ENCODE measurements around the gene MAPK12. TPM values are rescaled to one million over a fixed set of nuclear protein-coding genes. Genes with fewer than 3 reads are reported as not detected.
"Not testable (repeated sequence)": the region's sequence is repeated elsewhere in the genome, so short reads cannot be mapped to it uniquely, and the experiment has no call there.

MAPK12 gene
- total RNA-seq, 4 donors from 2014 or later: 10.3 to 41.4 (median 28.3) TPM

- TF ChIP-seq CTCF (IDR thresholded peaks at IDR 0.05): no peak
- TF ChIP-seq POLR2A (IDR thresholded peaks at IDR 0.05): no peak
- no peaks in the 10 kb centered on the region for H3K27me3 ChIP-seq
- intact Hi-C loops (cut with DNase I; ENCODE audit: low total_unique reads): loop anchor here (10.0 kb wide), 1 partner anchor 281 kb away; no protein-coding TSS in a partner anchor
- H3K36me3 ChIP-seq: no peaks in the 10 kb centered on the region
- no peak for DNase-seq
- no peak overlapping the region for H3K27ac ChIP-seq
- no peak overlapping the region for H3K4me3 ChIP-seq
- H3K9me3 ChIP-seq: no peaks in the 10 kb centered on the region
- peaks cover 0 to 9% of the 10 kb centered on the region in 2 donors for H3K4me1 ChIP-seq
Observed at GRCh38 chr22:50205781-50206569, 55.5 kb downstream of the MAPK12 start.

GRCh38 chr22:50204998-50205397, 56.5 kb downstream of the MAPK12 start:
- intact Hi-C loops (cut with DNase I; ENCODE audit: low total_unique reads): loop anchor here (10.0 kb wide), 1 partner anchor 280 kb away; no protein-coding TSS in a partner anchor

GRCh38 chr22:50204571-50204970, 56.9 kb downstream of the MAPK12 start:
- Histone ChIP-seq H3K4me1 (peaks cover 0 to 6% of the 10 kb centered on the region in 2 donors), H3K9me3 (no peaks in the 10 kb centered on the region), H3K4me3 (no peak overlapping the region), H3K27me3 (no peaks in the 10 kb centered on the region), H3K27ac (no peak overlapping the region), H3K36me3 (no peaks in the 10 kb centered on the region)
- no peak for TF ChIP-seq POLR2A (IDR thresholded peaks at IDR 0.05)
- no peak for TF ChIP-seq CTCF (IDR thresholded peaks at IDR 0.05)
- DNase-seq: no peak
- intact Hi-C loops (cut with DNase I; ENCODE audit: low total_unique reads): loop anchor here (10.0 kb wide), 1 partner anchor 280 kb away; no protein-coding TSS in a partner anchor

More at GRCh38 chr22:50204998-50205397, 56.5 kb downstream of the MAPK12 start:
- not testable (repeated sequence) for H3K4me1 ChIP-seq, H3K27ac ChIP-seq, DNase-seq, H3K36me3 ChIP-seq, H3K9me3 ChIP-seq, H3K27me3 ChIP-seq, H3K4me3 ChIP-seq

GRCh38 chr22:50203288-50203687, 58.2 kb downstream of the MAPK12 start:
- TF ChIP-seq POLR2A (IDR thresholded peaks at IDR 0.05): no peak
- Histone ChIP-seq H3K9me3 (no peaks in the 10 kb centered on the region), H3K36me3 (no peaks in the 10 kb centered on the region), H3K27ac (no peak overlapping the region), H3K4me3 (no peak overlapping the region), H3K4me1 (no peaks in the 10 kb centered on the region), H3K27me3 (no peaks in the 10 kb centered on the region)
- intact Hi-C loops (cut with DNase I; ENCODE audit: low total_unique reads): loop anchor here (10.0 kb wide), 1 partner anchor 278 kb away; no protein-coding TSS in a partner anchor
- no peak for DNase-seq

Other genes with a start within 250 kb of the MAPK12 start
- gene IL17REL, start 248.9 kb downstream of the MAPK12 start, total RNA-seq: under 1 TPM in 2 of 4 donors, not detected in 2; 0.12 to 0.26 TPM
- not detected for gene TTLL8, start 203.4 kb downstream of the MAPK12 start, total RNA-seq
- 1 to 10 TPM in 1 of 4 donors, under 1 TPM in 2, not detected in 1; 0.29 to 1.9 (median 0.40) TPM for gene MLC1, start 176.3 kb downstream of the MAPK12 start, total RNA-seq
- gene MOV10L1, start 171.7 kb downstream of the MAPK12 start, total RNA-seq: 1 to 10 TPM in 2 of 4 donors, not detected in 2; 1.8 to 3.4 TPM
- under 1 TPM in 2 of 4 donors, not detected in 2; 0.35 to 0.43 TPM for gene PANX2, start 91.0 kb downstream of the MAPK12 start, total RNA-seq
- gene TRABD, start 75.8 kb downstream of the MAPK12 start, total RNA-seq: 10 to 100 TPM in 3 of 4 donors, 1 to 10 TPM in 1; 9.5 to 37.3 (median 15.0) TPM
- 10 to 100 TPM in 2 of 4 donors, 1 to 10 TPM in 2; 1.5 to 22.1 (median 10.0) TPM for gene SELENOO, start 60.7 kb downstream of the MAPK12 start, total RNA-seq
- gene TUBGCP6, start 16.7 kb downstream of the MAPK12 start, total RNA-seq: 10 to 100 TPM; 19.1 to 52.2 (median 40.7) TPM
- gene HDAC10, start 10.4 kb downstream of the MAPK12 start, total RNA-seq: 10 to 100 TPM in 3 of 4 donors, 1 to 10 TPM in 1; 1.2 to 40.5 (median 20.6) TPM
- 10 to 100 TPM in 3 of 4 donors, 1 to 10 TPM in 1; 7.9 to 39.5 (median 22.4) TPM for gene MAPK11, start 8.7 kb upstream of the MAPK12 start, total RNA-seq
- 100 to 1,000 TPM in 2 of 4 donors, 10 to 100 TPM in 2; 44.7 to 208 (median 126) TPM for gene PLXNB2, start 46.0 kb upstream of the MAPK12 start, total RNA-seq
- 10 to 100 TPM in 1 of 4 donors, 1 to 10 TPM in 3; 2.9 to 15.5 (median 8.0) TPM for gene DENND6B, start 65.3 kb upstream of the MAPK12 start, total RNA-seq
- 10 to 100 TPM; 42.4 to 73.1 (median 47.2) TPM for gene PPP6R2, start 81.6 kb upstream of the MAPK12 start, total RNA-seq
- 10 to 100 TPM; 35.0 to 84.0 (median 60.9) TPM for gene SBF1, start 213.4 kb upstream of the MAPK12 start, total RNA-seq
- under 1 TPM in 2 of 4 donors, not detected in 2; 0.14 to 0.95 TPM for gene ADM2, start 219.9 kb upstream of the MAPK12 start, total RNA-seq
- gene MIOX, start 225.2 kb upstream of the MAPK12 start, total RNA-seq: not detected
- gene LMF2, start 246.0 kb upstream of the MAPK12 start, total RNA-seq: 10 to 100 TPM; 19.7 to 61.3 (median 32.0) TPM
- 100 to 1,000 TPM in 1 of 4 donors, 10 to 100 TPM in 3; 51.7 to 155 (median 55.4) TPM for gene NCAPH2, start 246.5 kb upstream of the MAPK12 start, total RNA-seq